Peyer's patch (tissue), 4 donors: Measurements from ENCODE around the gene THAP4. TPM values are rescaled to one million over a fixed set of nuclear protein-coding genes. Genes with fewer than 3 reads are reported as not detected.

Experiments used
- DNase-seq, 3 donors: peaks; one replicate each; pipeline ENCODE4 v3.0.0-alpha.2; 2017 to 2019
- H3K27ac ChIP-seq, 4 donors: fragments of 200-600 bp; sonication (generic); one replicate each; pipeline ENCODE4 v1.5.1; 2016 to 2019
- H3K27me3 ChIP-seq, 2 donors: fragments of 200-600 bp; sonication (generic); one replicate each; pipeline ENCODE4 v1.5.1; 2019
- H3K36me3 ChIP-seq, 3 donors: fragments of 200-600 bp; sonication (generic); one replicate each; pipeline ENCODE4 v1.5.1; 2016 to 2019
- H3K4me1 ChIP-seq, 4 donors: fragments of 200-600 bp; sonication (generic); one replicate each; pipeline ENCODE4 v1.5.1; 2016 to 2019
- H3K4me3 ChIP-seq, 4 donors: fragments of 200-600 bp; sonication (generic); 1 replicate in 3 of 4; 2 replicates in 1 of 4; pipeline ENCODE4 v1.5.1; 2016 to 2019; ENCODE audit warnings: mild to moderate bottlenecking in 1 of 4
- H3K9me3 ChIP-seq, 4 donors: fragments of 200-600 bp; sonication (generic); one replicate each; pipeline ENCODE4 v1.5.1; 2016 to 2019; ENCODE audit warnings: mild to moderate bottlenecking in 1 of 4
- POLR2A ChIP-seq, 2 donors: fragments of 450-650 bp; IDR thresholded peaks; one replicate each; pipeline ENCODE4 v1.5.1; 2017; ENCODE audit warnings: antibody characterized with exemption in 2 of 2, mild to moderate bottlenecking in 2 of 2, moderate library complexity in 2 of 2
- total RNA-seq, 4 donors: library from RNA; depleted of rRNA; stranded (reverse); fragments of >200 nt; gene quantifications; one replicate each; pipeline ENCODE4 v1.1.0, GENCODE V29; 2016
- TF ChIP-seq, protein P1 (sequence below), 6 experiments: fragments of 450-650 bp in 4 of 6; fragments of 200-600 bp in 2 of 6; sonication (generic) in 1 of 6; IDR thresholded peaks; one replicate each; pipeline ENCODE4 v1.5.1; 2017 to 2019; ENCODE audit warnings: antibody characterized with exemption in 6 of 6, mild to moderate bottlenecking in 3 of 6, moderate library complexity in 1 of 6

The THAP4 gene
- total RNA-seq, 4 donors from 2014 or later: 46.4 to 90.0 (median 71.8) TPM

DNA sequence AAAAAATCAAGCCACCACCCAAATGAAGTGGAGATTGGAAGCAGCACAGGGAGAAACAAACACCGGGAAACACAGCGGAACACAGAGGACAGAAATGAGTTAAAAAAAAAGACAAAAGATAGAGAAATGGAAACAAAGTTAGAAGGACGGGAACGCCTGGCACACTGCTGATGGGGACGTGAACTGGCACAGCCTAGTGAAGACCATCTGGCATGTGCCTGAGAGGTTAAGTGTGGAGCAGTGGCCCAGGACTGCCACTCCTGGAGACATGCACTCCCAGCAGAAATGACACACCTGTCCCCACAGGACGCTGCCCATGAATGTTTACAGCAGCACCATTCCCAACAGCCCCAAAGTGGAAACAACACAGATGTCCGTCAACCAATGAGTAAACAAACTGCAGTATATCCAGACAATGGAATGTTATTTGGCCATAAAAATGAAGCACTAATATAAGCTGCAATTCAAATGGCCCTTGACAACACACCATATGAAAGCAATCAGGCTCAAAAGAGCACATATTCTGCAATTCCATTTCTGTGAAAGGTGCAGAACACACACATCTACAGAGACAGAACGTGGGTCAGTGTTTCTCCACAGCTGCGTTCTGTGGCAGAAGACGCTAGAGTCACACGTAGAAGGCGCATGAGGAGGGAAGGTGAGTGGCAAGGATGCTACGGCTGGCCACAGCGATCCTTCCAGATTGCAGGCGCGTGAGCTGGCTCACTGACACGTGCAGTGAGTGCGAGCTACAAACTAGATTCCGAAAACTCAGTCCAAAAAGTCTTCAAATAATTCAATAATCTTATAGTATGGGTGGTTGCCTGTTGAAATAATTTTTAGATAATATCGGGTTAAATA lies 24.6 kb downstream of the THAP4 start:
- no peak for TF ChIP-seq POLR2A (IDR thresholded peaks at IDR 0.05)
- TF ChIP-seq, protein P1, sequence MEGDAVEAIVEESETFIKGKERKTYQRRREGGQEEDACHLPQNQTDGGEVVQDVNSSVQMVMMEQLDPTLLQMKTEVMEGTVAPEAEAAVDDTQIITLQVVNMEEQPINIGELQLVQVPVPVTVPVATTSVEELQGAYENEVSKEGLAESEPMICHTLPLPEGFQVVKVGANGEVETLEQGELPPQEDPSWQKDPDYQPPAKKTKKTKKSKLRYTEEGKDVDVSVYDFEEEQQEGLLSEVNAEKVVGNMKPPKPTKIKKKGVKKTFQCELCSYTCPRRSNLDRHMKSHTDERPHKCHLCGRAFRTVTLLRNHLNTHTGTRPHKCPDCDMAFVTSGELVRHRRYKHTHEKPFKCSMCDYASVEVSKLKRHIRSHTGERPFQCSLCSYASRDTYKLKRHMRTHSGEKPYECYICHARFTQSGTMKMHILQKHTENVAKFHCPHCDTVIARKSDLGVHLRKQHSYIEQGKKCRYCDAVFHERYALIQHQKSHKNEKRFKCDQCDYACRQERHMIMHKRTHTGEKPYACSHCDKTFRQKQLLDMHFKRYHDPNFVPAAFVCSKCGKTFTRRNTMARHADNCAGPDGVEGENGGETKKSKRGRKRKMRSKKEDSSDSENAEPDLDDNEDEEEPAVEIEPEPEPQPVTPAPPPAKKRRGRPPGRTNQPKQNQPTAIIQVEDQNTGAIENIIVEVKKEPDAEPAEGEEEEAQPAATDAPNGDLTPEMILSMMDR (IDR thresholded peaks at IDR 0.05): no peak
- Histone ChIP-seq H3K9me3 (no peaks in the 10 kb centered on the region), H3K4me3 (no peak overlapping the region), H3K36me3 (no peaks in the 10 kb centered on the region), H3K27ac (no peak overlapping the region), H3K4me1 (peaks cover 0 to 38% (median 8%) of the 10 kb centered on the region in 4 donors), H3K27me3 (no peaks in the 10 kb centered on the region)
- no peak for DNase-seq

GRCh38 chr2:241611062-241611461 lies 25.9 kb downstream of the THAP4 start:
- H3K4me3 ChIP-seq: peak overlapping the region in 1 of 4 donors; percentile 61
- no peaks in the 10 kb centered on the region for H3K27me3 ChIP-seq
- DNase-seq: no peak
- peaks cover 0 to 12% (median 0%) of the 10 kb centered on the region in 3 donors for H3K36me3 ChIP-seq
- peaks cover 0 to 38% (median 8%) of the 10 kb centered on the region in 4 donors for H3K4me1 ChIP-seq
- H3K9me3 ChIP-seq: no peaks in the 10 kb centered on the region
- no peak overlapping the region for H3K27ac ChIP-seq
- TF ChIP-seq POLR2A (IDR thresholded peaks at IDR 0.05): no peak
- TF ChIP-seq, protein P1 (IDR thresholded peaks at IDR 0.05): no peak

GRCh38 chr2:241609859-241610793 lies 26.8 kb downstream of the THAP4 start:
- H3K4me3 ChIP-seq: peak overlapping the region; percentile 44 to 65 (median 59)
- H3K36me3 ChIP-seq: peaks cover 0 to 22% (median 0%) of the 10 kb centered on the region in 3 donors
- TF ChIP-seq, protein P1 (IDR thresholded peaks at IDR 0.05): peak; percentile 50 to 74 (median 67)
- peak; percentile 44 to 67 for TF ChIP-seq POLR2A (IDR thresholded peaks at IDR 0.05)
- DNase-seq: peak; percentile 84 to 95 (median 94)
- H3K4me1 ChIP-seq: peaks cover 0 to 33% (median 8%) of the 10 kb centered on the region in 4 donors
- H3K9me3 ChIP-seq: no peaks in the 10 kb centered on the region
- H3K27ac ChIP-seq: peak overlapping the region; percentile 60 to 87 (median 69)
- no peaks in the 10 kb centered on the region for H3K27me3 ChIP-seq

DNA sequence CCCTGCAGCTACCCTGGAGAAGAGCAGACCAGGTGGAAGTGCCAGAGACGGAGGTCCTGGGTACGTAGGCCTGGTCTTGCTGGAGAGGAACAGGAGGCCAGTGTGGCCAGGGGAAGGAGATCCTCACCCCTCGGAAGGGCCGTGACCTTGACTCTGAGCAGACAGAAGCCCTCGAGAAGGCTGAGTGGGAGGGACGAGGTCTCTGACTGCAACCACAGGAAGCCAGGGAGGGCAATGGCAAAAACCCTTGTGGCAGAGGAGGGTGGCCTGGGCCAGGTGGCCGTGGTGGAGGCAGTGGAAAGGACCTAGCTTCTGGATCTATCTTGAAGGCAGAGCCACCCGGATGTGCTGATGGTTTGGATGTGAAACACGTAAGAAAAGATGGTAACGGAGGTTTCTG lies 28.1 kb downstream of the THAP4 start:
- DNase-seq: no peak
- Histone ChIP-seq H3K27me3 (no peaks in the 10 kb centered on the region), H3K4me3 (no peak overlapping the region), H3K4me1 (peaks cover 0 to 30% (median 8%) of the 10 kb centered on the region in 4 donors), H3K36me3 (peaks cover 0 to 33% (median 0%) of the 10 kb centered on the region in 3 donors), H3K9me3 (no peaks in the 10 kb centered on the region), H3K27ac (no peak overlapping the region)
- TF ChIP-seq POLR2A (IDR thresholded peaks at IDR 0.05): no peak

GRCh38 chr2:241607162-241607885 lies 29.6 kb downstream of the THAP4 start:
- Histone ChIP-seq H3K27ac (no peak overlapping the region), H3K36me3 (peaks cover 0 to 49% (median 0%) of the 10 kb centered on the region in 3 donors), H3K27me3 (no peaks in the 10 kb centered on the region), H3K4me1 (peaks cover 0 to 26% (median 8%) of the 10 kb centered on the region in 4 donors), H3K4me3 (no peak overlapping the region), H3K9me3 (no peaks in the 10 kb centered on the region)
- no peak for DNase-seq
- no peak for TF ChIP-seq POLR2A (IDR thresholded peaks at IDR 0.05)
- TF ChIP-seq, protein P1 (IDR thresholded peaks at IDR 0.05): no peak
